ENCODE data around the gene RUVBL2.
"Not testable (repeated sequence)": the region's sequence is repeated elsewhere in the genome, so short reads cannot be mapped to it uniquely, and the experiment has no call there.

RUVBL2 gene

GRCh38 chr19:49018388-49019241 lies 24.9 kb downstream of the RUVBL2 start:
- DNase-seq: not testable (repeated sequence)

- no peak for DNase-seq
Measured at GRCh38 chr19:49019242-49019932, 25.7 kb downstream of the RUVBL2 start.

- no peak for DNase-seq
Measured at GRCh38 chr19:49020342-49020741, 26.7 kb downstream of the RUVBL2 start.

GRCh38 chr19:49020931-49021895 lies 27.5 kb downstream of the RUVBL2 start:
- DNase-seq: no peak

- no peak for DNase-seq
Measured at GRCh38 chr19:49022116-49022515, 28.4 kb downstream of the RUVBL2 start.

GRCh38 chr19:49024233-49024632 lies 30.5 kb downstream of the RUVBL2 start, which contains the start of gene CGB3:
Gene CGB3 (minus strand): TSS chr19:49024333. CDS start chr19:49023971, 362 bp downstream.
- not testable (repeated sequence) for DNase-seq

GRCh38 chr19:49025088-49025487 lies 31.4 kb downstream of the RUVBL2 start:
- not testable (repeated sequence) for DNase-seq

- DNase-seq: not testable (repeated sequence)
Measured at GRCh38 chr19:49025599-49025998, 31.9 kb downstream of the RUVBL2 start.

- not testable (repeated sequence) for DNase-seq
Measured at GRCh38 chr19:49028686-49029085, 35.0 kb downstream of the RUVBL2 start.

GRCh38 chr19:49029749-49030148 lies 36.1 kb downstream of the RUVBL2 start:
- not testable (repeated sequence) for DNase-seq

GRCh38 chr19:49030323-49030722 lies 36.6 kb downstream of the RUVBL2 start:
- not testable (repeated sequence) for DNase-seq

- DNase-seq: not testable (repeated sequence)
Measured at GRCh38 chr19:49031642-49032301, 38.1 kb downstream of the RUVBL2 start, which contains the start of gene CGB2. Gene CGB2 (plus strand): TSS chr19:49031890. CDS start chr19:49032096, 206 bp downstream.

GRCh38 chr19:49036815-49037214 lies 43.1 kb downstream of the RUVBL2 start, which contains the start of gene CGB1:
Gene CGB1 (minus strand): TSS chr19:49036895. CDS start chr19:49036711, 184 bp downstream.
- not testable (repeated sequence) for DNase-seq

GRCh38 chr19:49038111-49038510 lies 44.4 kb downstream of the RUVBL2 start:
- DNase-seq: not testable (repeated sequence)

- DNase-seq: not testable (repeated sequence)
Measured at GRCh38 chr19:49038557-49039276, 45.0 kb downstream of the RUVBL2 start.

GRCh38 chr19:49039736-49040135 lies 46.0 kb downstream of the RUVBL2 start:
- not testable (repeated sequence) for DNase-seq

GRCh38 chr19:49042177-49042576 lies 48.5 kb downstream of the RUVBL2 start:
- DNase-seq: no peak

GRCh38 chr19:49042666-49043065 lies 49.0 kb downstream of the RUVBL2 start:
- DNase-seq: not testable (repeated sequence)

- not testable (repeated sequence) for DNase-seq
Measured at GRCh38 chr19:49043548-49043947, 49.9 kb downstream of the RUVBL2 start, which contains the start of gene CGB5. Gene CGB5 (plus strand): TSS chr19:49043848. CDS start chr19:49044210, 362 bp downstream.

GRCh38 chr19:49049011-49049410 lies 55.3 kb downstream of the RUVBL2 start, which contains the start of gene CGB8:
Gene CGB8 (minus strand): TSS chr19:49049111. CDS start chr19:49048739, 372 bp downstream.
- DNase-seq: not testable (repeated sequence)

GRCh38 chr19:49049834-49050233 lies 56.1 kb downstream of the RUVBL2 start:
- not testable (repeated sequence) for DNase-seq
